K562 (cell line): Measurements from ENCODE around the gene CELF4.

Source experiments
- KLF13 ChIP-seq: fragments of 450-650 bp; IDR thresholded peaks from 2 replicates; pipeline ENCODE4 v1.6.1; 2016; ENCODE audit warnings: missing genetic modification characterization, low read depth, mild to moderate bottlenecking, missing compliant biosample characterization, moderate library complexity, borderline replicate concordance
- POLR2A ChIP-seq: fragments of 450-650 bp; conservative IDR thresholded peaks from 2 replicates; pipeline ENCODE4 v1.6.1; 2016
- TCF7L2 ChIP-seq: fragments of 150-350 bp; IDR thresholded peaks from 2 replicates; pipeline ENCODE4 v1.6.1; 2016; ENCODE audit warnings: low read depth, mild to moderate bottlenecking, low read length, moderate library complexity
- TFE3 ChIP-seq: fragments of 450-650 bp; formaldehyde crosslinking; IDR thresholded peaks from 2 replicates; pipeline ENCODE4 v1.4.0; 2020; ENCODE audit warnings: mild to moderate bottlenecking, mixed read lengths
- TGIF2 ChIP-seq: sonication (generic); formaldehyde crosslinking; IDR thresholded peaks from 2 replicates; pipeline ENCODE4 v1.8.1; 2022; ENCODE audit warnings: mild to moderate bottlenecking, missing genetic modification reagents, moderate library complexity
- ZFX ChIP-seq: sonication (generic); formaldehyde crosslinking; IDR thresholded peaks from 2 replicates; pipeline ENCODE4 v1.8.0; 2022; ENCODE audit warnings: mild to moderate bottlenecking, missing genetic modification reagents, moderate library complexity
- TF ChIP-seq, protein P1 (sequence below), 3 experiments: fragments of 200-800 bp in 1 of 3; sonication (Bioruptor generic) in 1 of 3; sonication (generic) in 1 of 3; formaldehyde crosslinking in 1 of 3; IDR thresholded peaks; 2 replicates each; pipeline versions ENCODE4 v1.6.1 to v1.8.0; 2016 to 2022; ENCODE audit warnings: mild to moderate bottlenecking in 2 of 3, missing compliant biosample characterization in 2 of 3, missing genetic modification characterization in 2 of 3, missing genetic modification reagents in 1 of 3
- TF ChIP-seq, protein P2 (sequence below): fragments of 250-450 bp; sonication (Bioruptor Pico); IDR thresholded peaks from 2 replicates; pipeline ENCODE4 v1.8.0; 2022; ENCODE audit warnings: inconsistent platforms, mild to moderate bottlenecking, moderate library complexity, borderline replicate concordance

GRCh38 chr18:37346048-37346447 is 219.6 kb downstream of the CELF4 start:
- no peak for TF ChIP-seq KLF13 (tag)
- TF ChIP-seq TFE3 (CRISPR knock-in tag), result no peak
- TF ChIP-seq, protein P1, sequence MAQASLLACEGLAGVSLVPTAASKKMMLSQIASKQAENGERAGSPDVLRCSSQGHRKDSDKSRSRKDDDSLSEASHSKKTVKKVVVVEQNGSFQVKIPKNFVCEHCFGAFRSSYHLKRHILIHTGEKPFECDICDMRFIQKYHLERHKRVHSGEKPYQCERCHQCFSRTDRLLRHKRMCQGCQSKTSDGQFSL (CRISPR knock-in tag; IDR thresholded peaks at IDR 0.05), result no peak
- TF ChIP-seq, protein P1 (tag; IDR thresholded peaks at IDR 0.05), result no peak
- no peak for TF ChIP-seq TCF7L2
- no peak for TF ChIP-seq ZFX (CRISPR knock-in tag)
- TF ChIP-seq TGIF2, result no peak
- TF ChIP-seq, protein P2, sequence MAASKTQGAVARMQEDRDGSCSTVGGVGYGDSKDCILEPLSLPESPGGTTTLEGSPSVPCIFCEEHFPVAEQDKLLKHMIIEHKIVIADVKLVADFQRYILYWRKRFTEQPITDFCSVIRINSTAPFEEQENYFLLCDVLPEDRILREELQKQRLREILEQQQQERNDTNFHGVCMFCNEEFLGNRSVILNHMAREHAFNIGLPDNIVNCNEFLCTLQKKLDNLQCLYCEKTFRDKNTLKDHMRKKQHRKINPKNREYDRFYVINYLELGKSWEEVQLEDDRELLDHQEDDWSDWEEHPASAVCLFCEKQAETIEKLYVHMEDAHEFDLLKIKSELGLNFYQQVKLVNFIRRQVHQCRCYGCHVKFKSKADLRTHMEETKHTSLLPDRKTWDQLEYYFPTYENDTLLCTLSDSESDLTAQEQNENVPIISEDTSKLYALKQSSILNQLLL (CRISPR knock-in tag), result no peak
- TF ChIP-seq POLR2A, result no peak
